ENCODE measurements around the gene CROCC. TPM values are rescaled to one million over a fixed set of nuclear protein-coding genes. Genes with fewer than 3 reads are reported as not detected.
A peak's percentile ranks its signal among the peaks of the same experiment; 100 is the strongest.

The CROCC gene
- total and polyA plus RNA-seq, 9 of the 15 experiments (the other 6 are each of a cell fraction or from before 2014, with no cell fraction given) = 0.17 to 15.4 (median 7.6) TPM

DNA sequence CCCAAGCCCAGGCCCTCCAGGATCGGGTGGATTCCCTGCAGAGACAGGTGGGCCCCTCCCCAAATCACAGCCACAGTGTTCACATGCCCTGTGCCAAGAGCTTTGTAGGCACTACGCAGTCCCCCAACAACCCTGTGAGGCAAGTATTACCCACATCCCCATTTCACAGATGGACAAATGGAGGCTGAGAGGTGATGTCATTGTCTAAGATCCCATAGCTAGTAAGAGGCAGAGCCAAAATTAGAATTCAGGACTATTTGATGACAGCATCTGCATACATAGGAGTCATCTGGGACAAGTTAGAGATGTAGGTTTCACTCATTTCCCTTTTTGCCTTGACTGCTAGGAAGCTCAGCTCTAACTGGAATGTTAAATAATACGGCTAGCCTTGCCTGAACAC is 46.6 kb downstream of the CROCC start (continued):
- TF ChIP-seq, protein P1, sequence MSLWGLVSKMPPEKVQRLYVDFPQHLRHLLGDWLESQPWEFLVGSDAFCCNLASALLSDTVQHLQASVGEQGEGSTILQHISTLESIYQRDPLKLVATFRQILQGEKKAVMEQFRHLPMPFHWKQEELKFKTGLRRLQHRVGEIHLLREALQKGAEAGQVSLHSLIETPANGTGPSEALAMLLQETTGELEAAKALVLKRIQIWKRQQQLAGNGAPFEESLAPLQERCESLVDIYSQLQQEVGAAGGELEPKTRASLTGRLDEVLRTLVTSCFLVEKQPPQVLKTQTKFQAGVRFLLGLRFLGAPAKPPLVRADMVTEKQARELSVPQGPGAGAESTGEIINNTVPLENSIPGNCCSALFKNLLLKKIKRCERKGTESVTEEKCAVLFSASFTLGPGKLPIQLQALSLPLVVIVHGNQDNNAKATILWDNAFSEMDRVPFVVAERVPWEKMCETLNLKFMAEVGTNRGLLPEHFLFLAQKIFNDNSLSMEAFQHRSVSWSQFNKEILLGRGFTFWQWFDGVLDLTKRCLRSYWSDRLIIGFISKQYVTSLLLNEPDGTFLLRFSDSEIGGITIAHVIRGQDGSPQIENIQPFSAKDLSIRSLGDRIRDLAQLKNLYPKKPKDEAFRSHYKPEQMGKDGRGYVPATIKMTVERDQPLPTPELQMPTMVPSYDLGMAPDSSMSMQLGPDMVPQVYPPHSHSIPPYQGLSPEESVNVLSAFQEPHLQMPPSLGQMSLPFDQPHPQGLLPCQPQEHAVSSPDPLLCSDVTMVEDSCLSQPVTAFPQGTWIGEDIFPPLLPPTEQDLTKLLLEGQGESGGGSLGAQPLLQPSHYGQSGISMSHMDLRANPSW (CRISPR knock-in tag; IDR thresholded peaks at IDR 0.05) = no peak
- TF ChIP-seq ZNF23 (CRISPR knock-in tag; IDR thresholded peaks at IDR 0.05) (no peak), HDAC2 (IDR thresholded peaks at IDR 0.05) (no peak), ZNF561 (CRISPR knock-in tag; conservative IDR thresholded peaks at IDR 0.05) (no peak), JUNB (CRISPR knock-in tag; conservative IDR thresholded peaks at IDR 0.05) (no peak), ESRRA (IDR thresholded peaks at IDR 0.05; ENCODE audit: borderline replicate concordance, low read depth) (no peak), SIN3B (IDR thresholded peaks at IDR 0.05; ENCODE audit: low read depth) (no peak), ETS2 (tag; IDR thresholded peaks at IDR 0.05; ENCODE audit: borderline replicate concordance, poor library complexity, severe bottlenecking) (no peak), RREB1 (CRISPR knock-in tag; IDR thresholded peaks at IDR 0.05) (no peak), MTA3 (IDR thresholded peaks at IDR 0.05; ENCODE audit: borderline replicate concordance) (no peak), CREB3 (tag; conservative IDR thresholded peaks at IDR 0.05; ENCODE audit: low read depth) (no peak), ATF7 (IDR thresholded peaks at IDR 0.05) (peak; percentile 67), CBFA2T3 (IDR thresholded peaks at IDR 0.05) (no peak), ATF3 (IDR thresholded peaks at IDR 0.05) (peak; percentile 60), ATF3 (CRISPR knock-in tag; conservative IDR thresholded peaks at IDR 0.05) (no peak), RB1 (IDR thresholded peaks at IDR 0.05; ENCODE audit: low read depth) (no peak), SNRNP70 (optimal IDR thresholded peaks at IDR 0.05; ENCODE audit: low read depth, low read length) (no peak), ZNF212 (CRISPR knock-in tag; IDR thresholded peaks at IDR 0.05) (no peak)
- TF ChIP-seq, protein P2, sequence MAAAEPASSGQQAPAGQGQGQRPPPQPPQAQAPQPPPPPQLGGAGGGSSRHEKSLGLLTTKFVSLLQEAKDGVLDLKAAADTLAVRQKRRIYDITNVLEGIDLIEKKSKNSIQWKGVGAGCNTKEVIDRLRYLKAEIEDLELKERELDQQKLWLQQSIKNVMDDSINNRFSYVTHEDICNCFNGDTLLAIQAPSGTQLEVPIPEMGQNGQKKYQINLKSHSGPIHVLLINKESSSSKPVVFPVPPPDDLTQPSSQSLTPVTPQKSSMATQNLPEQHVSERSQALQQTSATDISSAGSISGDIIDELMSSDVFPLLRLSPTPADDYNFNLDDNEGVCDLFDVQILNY (CRISPR knock-in tag; IDR thresholded peaks at IDR 0.05) = 0 out of 2 replicates have a peak, but pooled peaks have one; percentile 20
